MM.1S (cell line): Measurements from ENCODE around the gene GSC.

Experiments used
- DNase-seq: peaks from one replicate; pipeline ENCODE4 v3.0.0-alpha.2; 2015
- H2AFZ ChIP-seq: fragments of 300-600 bp; sonication (generic); 2 replicates; pipeline ENCODE4 v1.6.0; 2016; ENCODE audit warnings: antibody characterized with exemption, low read length
- H3F3A ChIP-seq: fragments of 300-600 bp; sonication (generic); 2 replicates; pipeline ENCODE4 v1.6.1; 2016; ENCODE audit warnings: mild to moderate bottlenecking, antibody characterized with exemption, low read length, moderate library complexity, mixed read lengths; ENCODE audit not compliant: insufficient read depth
- H3K27ac ChIP-seq: fragments of 300-600 bp; sonication (generic); 2 replicates; pipeline ENCODE4 v1.5.1; 2016; ENCODE audit warnings: mild to moderate bottlenecking, low read length
- H3K27me3 ChIP-seq: fragments of 300-600 bp; sonication (generic); replicated peaks from 2 replicates; pipeline ENCODE4 v1.6.0; 2016; ENCODE audit warnings: low read length; ENCODE audit not compliant: insufficient read depth
- H3K36me3 ChIP-seq: fragments of 300-600 bp; sonication (generic); replicated peaks from 2 replicates; pipeline ENCODE4 v1.6.1; 2016; ENCODE audit warnings: mild to moderate bottlenecking, low read length, mixed read lengths; ENCODE audit not compliant: insufficient read depth
- H3K4me1 ChIP-seq: fragments of 300-600 bp; sonication (generic); 2 replicates; pipeline ENCODE4 v1.6.1; 2016; ENCODE audit warnings: low read length, mixed read lengths
- H3K4me2 ChIP-seq: fragments of 300-600 bp; sonication (generic); 2 replicates; pipeline ENCODE4 v1.6.0; 2016; ENCODE audit warnings: low read depth, low read length
- H3K4me3 ChIP-seq: fragments of 300-600 bp; sonication (generic); 2 replicates; pipeline ENCODE4 v1.5.1; 2016; ENCODE audit warnings: low read length, mixed read lengths
- H3K79me2 ChIP-seq: fragments of 300-600 bp; sonication (generic); 2 replicates; pipeline ENCODE4 v1.6.1; 2016; ENCODE audit warnings: mixed run types, low read length, mixed read lengths
- H3K9ac ChIP-seq: fragments of 300-600 bp; sonication (generic); 2 replicates; pipeline ENCODE4 v1.6.1; 2016; ENCODE audit warnings: low read length, mixed read lengths
- H3K9me2 ChIP-seq: fragments of 300-600 bp; sonication (generic); replicated peaks from 2 replicates; pipeline ENCODE4 v1.6.1; 2016; ENCODE audit warnings: mild to moderate bottlenecking, low read length, mixed read lengths; ENCODE audit not compliant: insufficient read depth
- H3K9me3 ChIP-seq: fragments of 300-600 bp; sonication (generic); replicated peaks from 2 replicates; pipeline ENCODE4 v1.6.1; 2016; ENCODE audit warnings: mild to moderate bottlenecking, low read length, mixed read lengths; ENCODE audit not compliant: insufficient read depth
- H4K20me1 ChIP-seq: fragments of 300-600 bp; sonication (generic); 2 replicates; pipeline ENCODE4 v1.6.1; 2016; ENCODE audit warnings: mild to moderate bottlenecking, low read length, moderate library complexity, mixed read lengths; ENCODE audit not compliant: insufficient read depth
- EZH2 ChIP-seq: fragments of 300-600 bp; sonication (generic); optimal IDR thresholded peaks from 2 replicates; pipeline ENCODE3; 2017; ENCODE audit warnings: low read depth, mild to moderate bottlenecking, antibody characterized with exemption, low read length, mixed read lengths
- EZH2phosphoT487 ChIP-seq: fragments of 300-600 bp; sonication (generic); IDR thresholded peaks from 2 replicates; pipeline ENCODE4 v1.6.1; 2018; ENCODE audit warnings: antibody characterized with exemption, low read length
- TF ChIP-seq, protein P1 (sequence below): fragments of 300-600 bp; sonication (generic); IDR thresholded peaks from 2 replicates; pipeline ENCODE4 v1.5.1; 2016; ENCODE audit warnings: antibody characterized with exemption, low read length, mixed read lengths

The GSC gene

DNA sequence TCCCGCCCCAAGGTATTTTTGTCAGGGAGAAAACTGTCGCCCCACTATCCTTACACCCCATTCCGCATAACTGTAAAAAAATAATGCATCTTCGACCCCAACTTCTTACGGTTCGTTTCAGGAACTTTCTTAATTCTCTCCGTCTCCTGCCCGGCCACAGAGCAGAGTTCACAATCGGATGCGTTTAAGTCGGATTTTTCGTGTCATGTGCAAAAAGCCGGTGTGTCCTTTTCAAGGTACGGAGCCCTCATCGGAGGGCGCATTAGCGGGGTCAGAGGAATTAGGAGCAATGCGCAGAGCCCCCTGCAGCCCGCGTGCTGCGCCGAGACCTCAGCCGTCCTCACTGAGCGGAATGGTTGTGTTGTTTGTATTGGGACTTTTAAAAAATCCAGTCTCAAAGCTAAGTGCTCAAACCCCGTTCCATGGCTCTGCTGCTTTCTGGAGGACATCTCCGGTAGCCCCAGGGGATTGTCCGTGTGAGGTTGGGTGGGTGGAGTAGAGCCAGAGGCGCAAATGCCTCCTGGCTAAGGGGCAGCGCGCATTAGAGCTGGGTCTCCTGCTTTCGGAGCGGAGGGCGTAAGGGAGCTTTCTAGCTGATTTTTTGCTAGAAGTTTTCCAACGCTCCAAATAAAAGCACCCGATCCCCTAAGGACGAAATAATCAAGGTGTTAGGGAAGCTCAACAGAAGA, 3.9 kb upstream of the GSC start:
- H3K4me2 ChIP-seq = no peak overlapping the region
- no peaks in the 10 kb centered on the region for H3K79me2 ChIP-seq
- H3K4me3 ChIP-seq = no peak overlapping the region
- H3K36me3 ChIP-seq = no peaks in the 10 kb centered on the region
- peaks cover 34% of the 10 kb centered on the region for H3K27me3 ChIP-seq
- H3K9me3 ChIP-seq = no peaks in the 10 kb centered on the region
- H3K9ac ChIP-seq = no peak overlapping the region
- H3K9me2 ChIP-seq = no peaks in the 10 kb centered on the region
- no peaks in the 10 kb centered on the region for H3F3A ChIP-seq
- TF ChIP-seq EZH2 = no peak
- TF ChIP-seq, protein P1, sequence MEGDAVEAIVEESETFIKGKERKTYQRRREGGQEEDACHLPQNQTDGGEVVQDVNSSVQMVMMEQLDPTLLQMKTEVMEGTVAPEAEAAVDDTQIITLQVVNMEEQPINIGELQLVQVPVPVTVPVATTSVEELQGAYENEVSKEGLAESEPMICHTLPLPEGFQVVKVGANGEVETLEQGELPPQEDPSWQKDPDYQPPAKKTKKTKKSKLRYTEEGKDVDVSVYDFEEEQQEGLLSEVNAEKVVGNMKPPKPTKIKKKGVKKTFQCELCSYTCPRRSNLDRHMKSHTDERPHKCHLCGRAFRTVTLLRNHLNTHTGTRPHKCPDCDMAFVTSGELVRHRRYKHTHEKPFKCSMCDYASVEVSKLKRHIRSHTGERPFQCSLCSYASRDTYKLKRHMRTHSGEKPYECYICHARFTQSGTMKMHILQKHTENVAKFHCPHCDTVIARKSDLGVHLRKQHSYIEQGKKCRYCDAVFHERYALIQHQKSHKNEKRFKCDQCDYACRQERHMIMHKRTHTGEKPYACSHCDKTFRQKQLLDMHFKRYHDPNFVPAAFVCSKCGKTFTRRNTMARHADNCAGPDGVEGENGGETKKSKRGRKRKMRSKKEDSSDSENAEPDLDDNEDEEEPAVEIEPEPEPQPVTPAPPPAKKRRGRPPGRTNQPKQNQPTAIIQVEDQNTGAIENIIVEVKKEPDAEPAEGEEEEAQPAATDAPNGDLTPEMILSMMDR = no peak
- TF ChIP-seq EZH2phosphoT487 = no peak
- H3K27ac ChIP-seq = no peak overlapping the region
- H2AFZ ChIP-seq = no peak overlapping the region
- DNase-seq = no peak
- H3K4me1 ChIP-seq = no peaks in the 10 kb centered on the region
- H4K20me1 ChIP-seq = no peaks in the 10 kb centered on the region

DNA sequence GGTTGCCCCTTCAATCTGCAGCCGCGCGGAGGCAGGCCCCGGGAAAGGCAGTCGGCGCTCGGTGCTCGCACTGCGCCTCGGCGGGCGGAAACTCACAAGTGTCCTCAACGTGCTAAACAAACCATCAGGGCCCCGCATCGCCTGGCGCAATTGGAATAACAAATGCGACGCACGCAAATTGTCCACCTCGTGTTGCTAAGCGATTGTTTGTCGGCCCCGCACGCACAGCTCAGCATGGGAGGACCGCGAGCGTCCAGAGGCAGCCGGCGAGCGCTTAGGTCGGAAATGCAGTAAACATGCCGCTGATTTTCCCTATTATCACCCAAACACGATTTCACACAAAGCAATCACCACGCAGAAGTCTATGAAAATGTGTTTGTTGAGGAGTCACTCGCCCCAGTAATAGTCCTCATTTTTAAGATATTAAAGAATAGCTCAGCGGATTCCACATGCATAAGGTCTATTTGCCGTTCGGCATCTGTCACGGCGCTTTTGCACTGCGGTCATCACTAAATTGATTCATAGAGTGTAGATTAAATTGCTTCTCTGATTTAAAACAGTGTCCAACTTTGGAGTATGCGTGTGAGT, 3.2 kb upstream of the GSC start:
- Histone ChIP-seq H3K9ac (no peak overlapping the region), H2AFZ (no peak overlapping the region), H3K9me2 (no peaks in the 10 kb centered on the region), H3K4me2 (no peak overlapping the region), H3K9me3 (no peaks in the 10 kb centered on the region), H3K27ac (no peak overlapping the region), H3K79me2 (no peaks in the 10 kb centered on the region), H3K27me3 (peaks cover 38% of the 10 kb centered on the region), H3F3A (no peaks in the 10 kb centered on the region), H3K4me3 (no peak overlapping the region), H3K36me3 (no peaks in the 10 kb centered on the region), H3K4me1 (no peaks in the 10 kb centered on the region), H4K20me1 (no peaks in the 10 kb centered on the region)
- TF ChIP-seq, protein P1 = no peak
- no peak for TF ChIP-seq EZH2
- TF ChIP-seq EZH2phosphoT487 = no peak
- no peak for DNase-seq

DNA sequence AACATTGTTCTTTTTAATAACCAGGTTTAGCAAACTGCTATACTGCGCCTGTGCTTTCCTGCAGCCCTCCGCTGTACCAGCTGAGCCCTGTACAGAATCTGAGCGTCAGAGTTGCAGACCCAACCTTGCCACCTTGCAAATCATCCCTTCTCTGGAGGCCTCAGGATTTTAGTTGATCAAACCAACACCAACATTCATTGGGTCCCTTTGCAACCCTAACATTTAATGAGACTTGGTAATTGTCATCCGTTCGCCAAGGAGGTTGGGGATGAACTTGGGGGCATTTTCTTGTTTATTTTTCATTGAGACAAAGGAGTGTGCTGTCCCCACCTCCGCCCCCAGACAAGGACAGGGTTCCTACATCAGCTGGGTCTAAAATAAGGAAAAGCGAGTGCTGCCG, 2.6 kb upstream of the GSC start:
- Histone ChIP-seq H3K36me3 (no peaks in the 10 kb centered on the region), H3K27me3 (peaks cover 38% of the 10 kb centered on the region)

More for the DNA sequence above, 2.6 kb upstream of the GSC start:
- Histone ChIP-seq H3K27ac (no peak overlapping the region), H3K9me2 (no peaks in the 10 kb centered on the region), H3K9me3 (no peaks in the 10 kb centered on the region), H3K4me1 (no peaks in the 10 kb centered on the region), H3K4me3 (no peak overlapping the region), H3F3A (no peaks in the 10 kb centered on the region), H4K20me1 (no peaks in the 10 kb centered on the region), H3K9ac (no peak overlapping the region), H3K79me2 (no peaks in the 10 kb centered on the region), H3K4me2 (no peak overlapping the region), H2AFZ (no peak overlapping the region)
- TF ChIP-seq EZH2 (no peak), EZH2phosphoT487 (no peak)
- TF ChIP-seq, protein P1 = no peak
- DNase-seq = no peak
